ENCODE data around the gene DCP1B. TPM values are rescaled to one million over a fixed set of nuclear protein-coding genes. Genes with fewer than 3 reads are reported as not detected.

Gene DCP1B
- total RNA-seq, 2 experiments from 2014 or later, result 12.8 to 13.3 TPM

Other genes starting within 250 kb of the DCP1B start
- not detected for gene LRTM2, start 183.9 kb downstream of the DCP1B start, total RNA-seq
- 1 to 10 TPM; 6.8 to 7.0 TPM for gene CACNA2D4, start 85.8 kb downstream of the DCP1B start, total RNA-seq
- gene CACNA1C, start 48.5 kb upstream of the DCP1B start, total RNA-seq, result under 1 TPM; 0.08 TPM

Data from activated CD8-positive, alpha-beta T cell treated with anti-CD3 and anti-CD28 coated beads, Interleukin-2, amount 10 ng/mL, durations not matched to agents 7 days and 5 days (primary cell).